ENCODE results near the gene CFAP210.

Gene CFAP210

GRCh38 chr2:169684135-169684565, 10.1 kb downstream of the CFAP210 start:
- FAIRE-seq (no peak), DNase-seq (ENCODE audit: insufficient read length) (no peak)
- no peak for TF ChIP-seq POLR2AphosphoS5 (IDR thresholded peaks at IDR 0.05; ENCODE audit: low read depth, low read length)
- TF ChIP-seq TAF1 (IDR thresholded peaks at IDR 0.05; ENCODE audit: borderline replicate concordance, low read depth, low read length) = no peak
- TF ChIP-seq POLR2A (IDR thresholded peaks at IDR 0.05; ENCODE audit: low read depth, low read length) = no peak

GRCh38 chr2:169683425-169684134, 10.6 kb downstream of the CFAP210 start:
- DNase-seq (ENCODE audit: insufficient read length) = no peak
- no peak for TF ChIP-seq TAF1 (IDR thresholded peaks at IDR 0.05; ENCODE audit: borderline replicate concordance, low read depth, low read length)
- FAIRE-seq = no peak

GRCh38 chr2:169683054-169683424, 11.2 kb downstream of the CFAP210 start:
- FAIRE-seq (no peak), DNase-seq (ENCODE audit: insufficient read length) (no peak)
- TF ChIP-seq POLR2AphosphoS5 (IDR thresholded peaks at IDR 0.05; ENCODE audit: low read depth, low read length) (no peak), TAF1 (IDR thresholded peaks at IDR 0.05; ENCODE audit: borderline replicate concordance, low read depth, low read length) (no peak), POLR2A (IDR thresholded peaks at IDR 0.05; ENCODE audit: low read depth, low read length) (no peak)

- FAIRE-seq (no peak), DNase-seq (ENCODE audit: insufficient read length) (no peak)
- TF ChIP-seq TAF1 (IDR thresholded peaks at IDR 0.05; ENCODE audit: borderline replicate concordance, low read depth, low read length) = no peak
- TF ChIP-seq POLR2A (IDR thresholded peaks at IDR 0.05; ENCODE audit: low read depth, low read length) = no peak
- no peak for TF ChIP-seq POLR2AphosphoS5 (IDR thresholded peaks at IDR 0.05; ENCODE audit: low read depth, low read length)
Measured at GRCh38 chr2:169676850-169677249, 17.4 kb downstream of the CFAP210 start.

- FAIRE-seq (no peak), DNase-seq (ENCODE audit: insufficient read length) (no peak)
- no peak for TF ChIP-seq TAF1 (IDR thresholded peaks at IDR 0.05; ENCODE audit: borderline replicate concordance, low read depth, low read length)
- no peak for TF ChIP-seq POLR2A (IDR thresholded peaks at IDR 0.05; ENCODE audit: low read depth, low read length)
- no peak for TF ChIP-seq POLR2AphosphoS5 (IDR thresholded peaks at IDR 0.05; ENCODE audit: low read depth, low read length)
Measured at GRCh38 chr2:169676357-169676756, 17.8 kb downstream of the CFAP210 start.

GRCh38 chr2:169673921-169674320, 20.3 kb downstream of the CFAP210 start:
- DNase-seq (ENCODE audit: insufficient read length) (no peak), FAIRE-seq (no peak)
- no peak for TF ChIP-seq POLR2A (IDR thresholded peaks at IDR 0.05; ENCODE audit: low read depth, low read length)
- no peak for TF ChIP-seq TAF1 (IDR thresholded peaks at IDR 0.05; ENCODE audit: borderline replicate concordance, low read depth, low read length)
- TF ChIP-seq POLR2AphosphoS5 (IDR thresholded peaks at IDR 0.05; ENCODE audit: low read depth, low read length) = no peak

GRCh38 chr2:169673106-169673505, 21.1 kb downstream of the CFAP210 start:
- FAIRE-seq = no peak
- TF ChIP-seq TAF1 (IDR thresholded peaks at IDR 0.05; ENCODE audit: borderline replicate concordance, low read depth, low read length) = no peak
- TF ChIP-seq POLR2AphosphoS5 (IDR thresholded peaks at IDR 0.05; ENCODE audit: low read depth, low read length) = no peak
- no peak for TF ChIP-seq POLR2A (IDR thresholded peaks at IDR 0.05; ENCODE audit: low read depth, low read length)

GRCh38 chr2:169672406-169672805, 21.8 kb downstream of the CFAP210 start:
- no peak for DNase-seq (ENCODE audit: insufficient read length)
- TF ChIP-seq POLR2A (IDR thresholded peaks at IDR 0.05; ENCODE audit: low read depth, low read length) (no peak), TAF1 (IDR thresholded peaks at IDR 0.05; ENCODE audit: borderline replicate concordance, low read depth, low read length) (no peak), POLR2AphosphoS5 (IDR thresholded peaks at IDR 0.05; ENCODE audit: low read depth, low read length) (no peak)
- FAIRE-seq = no peak

More at GRCh38 chr2:169673106-169673505, 21.1 kb downstream of the CFAP210 start:
- no peak for DNase-seq (ENCODE audit: insufficient read length)

- TF ChIP-seq TAF1 (IDR thresholded peaks at IDR 0.05; ENCODE audit: borderline replicate concordance, low read depth, low read length) (no peak), POLR2AphosphoS5 (IDR thresholded peaks at IDR 0.05; ENCODE audit: low read depth, low read length) (no peak), POLR2A (IDR thresholded peaks at IDR 0.05; ENCODE audit: low read depth, low read length) (no peak)
- FAIRE-seq = no peak
Measured at GRCh38 chr2:169670937-169671336, 23.3 kb downstream of the CFAP210 start.

GRCh38 chr2:169670215-169670651, 24.0 kb downstream of the CFAP210 start:
- FAIRE-seq (no peak), DNase-seq (ENCODE audit: insufficient read length) (no peak)
- no peak for TF ChIP-seq POLR2AphosphoS5 (IDR thresholded peaks at IDR 0.05; ENCODE audit: low read depth, low read length)
- TF ChIP-seq POLR2A (IDR thresholded peaks at IDR 0.05; ENCODE audit: low read depth, low read length) = no peak
- TF ChIP-seq TAF1 (IDR thresholded peaks at IDR 0.05; ENCODE audit: borderline replicate concordance, low read depth, low read length) = no peak

More at GRCh38 chr2:169670937-169671336, 23.3 kb downstream of the CFAP210 start:
- no peak for DNase-seq (ENCODE audit: insufficient read length)

GRCh38 chr2:169667583-169667982, 26.6 kb downstream of the CFAP210 start:
- TF ChIP-seq TAF1 (IDR thresholded peaks at IDR 0.05; ENCODE audit: borderline replicate concordance, low read depth, low read length) = no peak
- TF ChIP-seq POLR2AphosphoS5 (IDR thresholded peaks at IDR 0.05; ENCODE audit: low read depth, low read length) = no peak
- no peak for TF ChIP-seq POLR2A (IDR thresholded peaks at IDR 0.05; ENCODE audit: low read depth, low read length)
- FAIRE-seq (no peak), DNase-seq (ENCODE audit: insufficient read length) (no peak)
